SK-N-SH (cell line): Measurements from ENCODE around the gene BBS9.

Experiments used
- CTCF ChIP-seq: fragments of 200-600 bp; sonication (generic); IDR thresholded peaks from 2 replicates; pipeline ENCODE4 v1.6.1; 2017; ENCODE audit warnings: antibody characterized with exemption, mild to moderate bottlenecking, moderate library complexity
- EZH2phosphoT487 ChIP-seq: fragments of 200-600 bp; sonication (generic); IDR thresholded peaks from 2 replicates; pipeline ENCODE4 v1.6.1; 2017; ENCODE audit warnings: low read depth, mixed run types, mild to moderate bottlenecking, antibody characterized with exemption, moderate library complexity, borderline replicate concordance
- FOXM1 ChIP-seq: IDR thresholded peaks from 2 replicates; pipeline ENCODE4 v1.4.0; 2012; ENCODE audit warnings: low read depth, mild to moderate bottlenecking
- MAX ChIP-seq: IDR thresholded peaks from 2 replicates; pipeline ENCODE4 v1.4.0; 2012; ENCODE audit warnings: low read depth
- MEF2A ChIP-seq: IDR thresholded peaks from 2 replicates; pipeline ENCODE4 v1.4.0; 2012; ENCODE audit warnings: low read depth, borderline replicate concordance
- RFX5 ChIP-seq: IDR thresholded peaks from 2 replicates; pipeline ENCODE4 v1.6.1; 2012; ENCODE audit warnings: mild to moderate bottlenecking, improper control_type of control experiment, low read length
- SMC3 ChIP-seq: IDR thresholded peaks from 2 replicates; pipeline ENCODE4 v1.6.1; 2012; ENCODE audit warnings: low read depth, low read length, improper control_type of control experiment
- TCF12 ChIP-seq: IDR thresholded peaks from 2 replicates; pipeline ENCODE4 v1.4.0; 2012

- no peak for TF ChIP-seq RFX5
- no peak for TF ChIP-seq SMC3
- no peak for TF ChIP-seq EZH2phosphoT487
- no peak for TF ChIP-seq FOXM1
- no peak for TF ChIP-seq MEF2A
- no peak for TF ChIP-seq TCF12
- no peak for TF ChIP-seq CTCF
- no peak for TF ChIP-seq MAX
Measured at GRCh38 chr7:33089142-33089541, 40.2 kb upstream of the BBS9 start.
